Activated CD8-positive, alpha-beta memory T cell treated with anti-CD3 and anti-CD28 coated beads for 4 hours (primary cell): ENCODE results near the gene PAK4.
"Not testable (repeated sequence)": the region's sequence is repeated elsewhere in the genome, so short reads cannot be mapped to it uniquely, and the experiment has no call there.

Source experiments
- DNase-seq, 2 donors: peaks; one replicate each; pipeline ENCODE4 v3.0.0-alpha.2; 2020; ENCODE audit warnings: low read depth in 2 of 2

The PAK4 gene

GRCh38 chr19:39130337-39131254, 5.0 kb downstream of the PAK4 start:
- DNase-seq, result no peak

GRCh38 chr19:39131255-39131755, 5.7 kb downstream of the PAK4 start:
- no peak for DNase-seq

- DNase-seq, result no peak
These were observed 6.9 kb downstream of the PAK4 start for GRCh38 chr19:39132344-39132969.

GRCh38 chr19:39133431-39134270, 8.1 kb downstream of the PAK4 start:
- no peak for DNase-seq

- DNase-seq, result no peak
These were observed 10.1 kb downstream of the PAK4 start for GRCh38 chr19:39135701-39136100.

- no peak for DNase-seq
These were observed 10.8 kb downstream of the PAK4 start for GRCh38 chr19:39136225-39136940.

GRCh38 chr19:39137131-39137530, 11.5 kb downstream of the PAK4 start:
- DNase-seq, result no peak

GRCh38 chr19:39138221-39139211, 12.9 kb downstream of the PAK4 start:
- DNase-seq, result no peak

- DNase-seq, result no peak
These were observed 13.8 kb downstream of the PAK4 start for GRCh38 chr19:39139305-39139874.

- no peak for DNase-seq
These were observed 14.4 kb downstream of the PAK4 start for GRCh38 chr19:39139971-39140453.

- DNase-seq, result no peak
These were observed 15.0 kb downstream of the PAK4 start for GRCh38 chr19:39140594-39140993.

GRCh38 chr19:39141929-39142328, 16.3 kb downstream of the PAK4 start:
- no peak for DNase-seq

GRCh38 chr19:39142630-39143029, 17.0 kb downstream of the PAK4 start:
- DNase-seq, result no peak

- not testable (repeated sequence) for DNase-seq
These were observed 18.2 kb downstream of the PAK4 start for GRCh38 chr19:39143757-39144289.

- no peak for DNase-seq
These were observed 18.9 kb downstream of the PAK4 start for GRCh38 chr19:39144290-39145071.

GRCh38 chr19:39145180-39145953, 19.8 kb downstream of the PAK4 start:
- DNase-seq, result no peak

GRCh38 chr19:39146091-39146490, 20.5 kb downstream of the PAK4 start:
- DNase-seq, result no peak
